ENCODE data around the gene CPAMD8.
A peak's percentile ranks its signal among the peaks of the same experiment; 100 is the strongest.

The CPAMD8 gene

DNA sequence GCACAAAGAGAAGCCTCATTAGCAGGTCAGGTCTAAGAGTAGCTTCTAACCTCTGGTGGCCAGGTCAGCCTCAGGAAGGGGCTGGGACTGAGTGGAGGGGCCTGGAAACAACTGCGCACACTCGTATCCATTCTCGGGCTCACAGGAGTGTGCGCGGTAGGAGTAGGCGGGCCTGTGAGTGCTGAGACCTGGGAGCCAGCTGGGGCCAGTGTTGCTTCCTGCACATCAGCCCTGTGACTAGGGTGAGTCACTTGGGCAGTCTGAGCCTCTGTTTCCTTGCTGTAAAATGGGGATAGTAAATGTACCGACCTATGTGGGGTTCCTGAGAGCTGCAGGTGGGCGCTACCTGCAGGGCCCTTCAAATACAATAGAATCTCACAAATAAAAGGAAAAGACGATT lies 170.5 kb downstream of the CPAMD8 start:
- H3K9me3 ChIP-seq (ENCODE audit: severe bottlenecking) = no peaks in the 10 kb centered on the region
- TF ChIP-seq, protein P1, sequence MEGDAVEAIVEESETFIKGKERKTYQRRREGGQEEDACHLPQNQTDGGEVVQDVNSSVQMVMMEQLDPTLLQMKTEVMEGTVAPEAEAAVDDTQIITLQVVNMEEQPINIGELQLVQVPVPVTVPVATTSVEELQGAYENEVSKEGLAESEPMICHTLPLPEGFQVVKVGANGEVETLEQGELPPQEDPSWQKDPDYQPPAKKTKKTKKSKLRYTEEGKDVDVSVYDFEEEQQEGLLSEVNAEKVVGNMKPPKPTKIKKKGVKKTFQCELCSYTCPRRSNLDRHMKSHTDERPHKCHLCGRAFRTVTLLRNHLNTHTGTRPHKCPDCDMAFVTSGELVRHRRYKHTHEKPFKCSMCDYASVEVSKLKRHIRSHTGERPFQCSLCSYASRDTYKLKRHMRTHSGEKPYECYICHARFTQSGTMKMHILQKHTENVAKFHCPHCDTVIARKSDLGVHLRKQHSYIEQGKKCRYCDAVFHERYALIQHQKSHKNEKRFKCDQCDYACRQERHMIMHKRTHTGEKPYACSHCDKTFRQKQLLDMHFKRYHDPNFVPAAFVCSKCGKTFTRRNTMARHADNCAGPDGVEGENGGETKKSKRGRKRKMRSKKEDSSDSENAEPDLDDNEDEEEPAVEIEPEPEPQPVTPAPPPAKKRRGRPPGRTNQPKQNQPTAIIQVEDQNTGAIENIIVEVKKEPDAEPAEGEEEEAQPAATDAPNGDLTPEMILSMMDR (IDR thresholded peaks at IDR 0.05; ENCODE audit: poor library complexity, severe bottlenecking) = no peak
- H3K36me3 ChIP-seq (ENCODE audit: low read depth) = peaks cover 53% of the 10 kb centered on the region
- DNase-seq (ENCODE audit: low spot score) (no peak), ATAC-seq (ENCODE audit: low read depth) (no peak)
- no peaks in the 10 kb centered on the region for H3K27me3 ChIP-seq (ENCODE audit: insufficient read depth, poor library complexity, severe bottlenecking)
- H3K27ac ChIP-seq (ENCODE audit: poor library complexity, severe bottlenecking) = no peak overlapping the region
- no peak overlapping the region for H3K4me3 ChIP-seq (ENCODE audit: severe bottlenecking)
- no peaks in the 10 kb centered on the region for H3K4me1 ChIP-seq (ENCODE audit: insufficient read depth, poor library complexity, severe bottlenecking)

DNA sequence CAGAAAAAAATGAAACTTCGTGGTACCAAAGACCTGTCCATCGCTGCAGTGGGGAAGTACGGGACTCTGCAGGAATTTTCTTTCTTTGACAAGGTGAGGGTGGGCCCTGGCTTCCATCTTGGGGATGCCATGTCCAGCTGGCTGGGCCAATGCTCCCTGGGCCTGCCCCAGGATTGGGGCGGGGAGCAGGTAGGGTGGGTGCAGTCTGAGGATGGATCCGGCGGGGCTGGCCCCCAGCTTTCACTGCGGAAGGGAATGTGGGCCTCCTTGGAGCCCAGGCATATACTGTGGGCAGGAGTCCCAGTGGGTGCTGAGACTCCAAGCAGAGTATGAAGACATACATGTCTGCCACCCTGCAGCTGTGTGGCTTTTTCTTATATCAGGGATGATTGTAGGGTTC lies 173.5 kb downstream of the CPAMD8 start:
- H3K27me3 ChIP-seq (ENCODE audit: insufficient read depth, poor library complexity, severe bottlenecking) = no peaks in the 10 kb centered on the region
- DNase-seq (ENCODE audit: low spot score) (no peak), ATAC-seq (ENCODE audit: low read depth) (no peak)
- TF ChIP-seq, protein P1 (IDR thresholded peaks at IDR 0.05; ENCODE audit: poor library complexity, severe bottlenecking) = no peak
- H3K9me3 ChIP-seq (ENCODE audit: severe bottlenecking) = no peaks in the 10 kb centered on the region
- H3K4me3 ChIP-seq (ENCODE audit: severe bottlenecking) = no peak overlapping the region
- no peak overlapping the region for H3K27ac ChIP-seq (ENCODE audit: poor library complexity, severe bottlenecking)
- H3K4me1 ChIP-seq (ENCODE audit: insufficient read depth, poor library complexity, severe bottlenecking) = peaks cover 18% of the 10 kb centered on the region
- peaks cover 77% of the 10 kb centered on the region for H3K36me3 ChIP-seq (ENCODE audit: low read depth)

DNA sequence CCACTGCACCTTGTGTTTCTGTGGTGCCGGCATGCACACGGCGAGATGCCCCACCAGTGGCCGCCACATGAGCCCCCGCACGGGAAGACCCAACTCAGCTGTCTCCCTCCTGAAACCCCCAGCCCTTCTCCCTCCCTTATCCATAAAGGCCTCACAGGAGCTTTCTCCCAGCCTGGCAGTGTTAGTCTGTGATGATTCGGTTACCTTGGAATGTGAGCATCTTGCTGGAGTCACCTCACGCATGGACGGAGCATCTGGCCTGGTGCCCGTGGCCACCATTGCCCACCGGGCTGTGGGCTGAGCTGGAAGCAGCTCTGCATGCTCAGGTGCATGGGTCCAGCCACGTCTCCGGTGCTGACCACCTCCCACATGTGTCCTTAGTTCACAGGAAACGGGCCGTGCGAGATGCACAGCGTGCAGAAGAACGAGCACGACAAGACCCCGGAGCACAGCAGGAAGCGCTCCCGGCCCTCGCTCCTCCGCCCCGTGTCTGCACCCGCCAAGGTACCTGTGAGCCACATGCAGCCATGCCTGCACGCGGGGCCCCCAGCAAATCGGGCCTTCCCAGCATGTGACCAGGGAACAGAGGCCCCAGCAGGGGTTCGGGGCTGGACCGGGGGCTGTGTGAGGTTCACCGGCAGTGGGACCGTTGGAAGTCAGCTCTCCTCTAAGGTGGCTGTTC lies 175.4 kb downstream of the CPAMD8 start:
- Histone ChIP-seq H3K36me3 (ENCODE audit: low read depth) (peaks cover 91% of the 10 kb centered on the region), H3K27ac (ENCODE audit: poor library complexity, severe bottlenecking) (no peak overlapping the region), H3K4me1 (ENCODE audit: insufficient read depth, poor library complexity, severe bottlenecking) (peaks cover 18% of the 10 kb centered on the region), H3K9me3 (ENCODE audit: severe bottlenecking) (no peaks in the 10 kb centered on the region), H3K27me3 (ENCODE audit: insufficient read depth, poor library complexity, severe bottlenecking) (no peaks in the 10 kb centered on the region), H3K4me3 (ENCODE audit: severe bottlenecking) (no peak overlapping the region)
- no peak for ATAC-seq (ENCODE audit: low read depth)
- TF ChIP-seq, protein P1 (IDR thresholded peaks at IDR 0.05; ENCODE audit: poor library complexity, severe bottlenecking) = no peak
- DNase-seq (ENCODE audit: low spot score) = no peak

DNA sequence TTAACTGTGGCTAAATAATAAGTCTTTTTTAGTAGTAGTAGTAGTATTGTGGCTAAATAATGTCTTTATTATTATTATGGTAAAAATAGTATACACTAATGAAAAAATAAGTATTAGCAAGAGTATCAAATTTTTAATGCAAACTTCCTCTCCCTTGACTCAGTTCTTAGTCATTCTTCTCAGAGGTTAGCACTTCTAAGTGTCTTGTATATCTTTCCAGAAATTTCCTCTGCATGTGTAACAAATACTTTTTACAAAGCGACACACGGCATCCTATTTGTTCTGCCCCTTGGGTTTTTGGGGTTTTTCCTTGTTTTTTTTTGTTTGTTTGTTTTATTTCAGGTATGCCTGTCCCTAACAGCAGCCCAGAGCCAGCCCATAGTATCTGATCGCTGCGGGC lies 176.5 kb downstream of the CPAMD8 start:
- no peak overlapping the region for H3K4me3 ChIP-seq (ENCODE audit: severe bottlenecking)
- H3K27me3 ChIP-seq (ENCODE audit: insufficient read depth, poor library complexity, severe bottlenecking) = no peaks in the 10 kb centered on the region
- DNase-seq (ENCODE audit: low spot score) = no peak
- H3K27ac ChIP-seq (ENCODE audit: poor library complexity, severe bottlenecking) = no peak overlapping the region
- H3K36me3 ChIP-seq (ENCODE audit: low read depth) = peaks cover 92% of the 10 kb centered on the region
- H3K4me1 ChIP-seq (ENCODE audit: insufficient read depth, poor library complexity, severe bottlenecking) = peaks cover 18% of the 10 kb centered on the region
- TF ChIP-seq, protein P1 (IDR thresholded peaks at IDR 0.05; ENCODE audit: poor library complexity, severe bottlenecking) = no peak
- H3K9me3 ChIP-seq (ENCODE audit: severe bottlenecking) = no peaks in the 10 kb centered on the region
- 0 out of 3 replicates have a peak, but pooled peaks have one; percentile 19 for ATAC-seq (ENCODE audit: low read depth)

DNA sequence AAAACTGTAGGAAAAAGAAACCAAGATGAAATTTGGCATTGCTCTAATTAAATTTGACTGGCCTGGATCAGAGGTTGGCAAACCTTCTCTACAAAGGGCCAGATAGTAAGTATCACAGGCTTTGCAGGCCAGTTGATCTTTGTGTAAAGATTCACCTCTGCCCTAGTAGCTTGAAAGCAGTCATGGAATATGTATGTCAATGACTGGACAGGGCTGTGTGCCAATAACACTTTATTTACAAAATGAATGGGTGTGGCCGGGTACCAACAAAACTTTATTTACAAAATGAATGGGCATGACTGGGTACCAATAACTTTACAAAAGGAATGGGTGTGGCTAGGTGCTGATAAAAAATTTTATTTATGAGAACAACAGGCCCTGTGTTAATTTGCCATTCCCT lies 177.4 kb downstream of the CPAMD8 start:
- H3K36me3 ChIP-seq (ENCODE audit: low read depth) = peaks cover 91% of the 10 kb centered on the region
- ATAC-seq (ENCODE audit: low read depth) = peak; percentile 63

More for the DNA sequence above, 177.4 kb downstream of the CPAMD8 start:
- no peaks in the 10 kb centered on the region for H3K9me3 ChIP-seq (ENCODE audit: severe bottlenecking)
- no peak overlapping the region for H3K27ac ChIP-seq (ENCODE audit: poor library complexity, severe bottlenecking)
- H3K4me3 ChIP-seq (ENCODE audit: severe bottlenecking) = no peak overlapping the region
- no peaks in the 10 kb centered on the region for H3K27me3 ChIP-seq (ENCODE audit: insufficient read depth, poor library complexity, severe bottlenecking)
- H3K4me1 ChIP-seq (ENCODE audit: insufficient read depth, poor library complexity, severe bottlenecking) = peaks cover 18% of the 10 kb centered on the region
- TF ChIP-seq, protein P1 (IDR thresholded peaks at IDR 0.05; ENCODE audit: poor library complexity, severe bottlenecking) = no peak
- no peak for DNase-seq (ENCODE audit: low spot score)
